NCI-H146 (cell line): Measurements from ENCODE around the gene CACTIN.

Experiments used
- DNase-seq: peaks from one replicate; lab custom pipeline; 2025; lab: John Stamatoyannopoulos, UW

CACTIN gene

GRCh38 chr19:3625996-3626472 lies 556 bp downstream of the CACTIN start:
- DNase-seq: no peak

- DNase-seq: no peak
Observed at GRCh38 chr19:3623716-3624115, 2.9 kb downstream of the CACTIN start.

- DNase-seq: no peak
Observed at GRCh38 chr19:3622224-3622623, 4.4 kb downstream of the CACTIN start.

- no peak for DNase-seq
Observed at GRCh38 chr19:3621689-3622088, 4.9 kb downstream of the CACTIN start.

GRCh38 chr19:3620817-3621547 lies 5.6 kb downstream of the CACTIN start:
- DNase-seq: no peak

- no peak for DNase-seq
Observed at GRCh38 chr19:3620145-3620816, 6.3 kb downstream of the CACTIN start.

- DNase-seq: no peak
Observed at GRCh38 chr19:3619631-3620012, 7.0 kb downstream of the CACTIN start.

- no peak for DNase-seq
Observed at GRCh38 chr19:3618811-3619630, 7.6 kb downstream of the CACTIN start.

- DNase-seq: no peak
Observed at GRCh38 chr19:3618144-3618810, 8.3 kb downstream of the CACTIN start.

- no peak for DNase-seq
Observed at GRCh38 chr19:3617463-3617862, 9.1 kb downstream of the CACTIN start.

GRCh38 chr19:3615524-3616135 lies 11.0 kb downstream of the CACTIN start:
- DNase-seq: no peak

GRCh38 chr19:3614858-3615505 lies 11.6 kb downstream of the CACTIN start:
- DNase-seq: no peak

- no peak for DNase-seq
Observed at GRCh38 chr19:3613818-3614661, 12.6 kb downstream of the CACTIN start.

GRCh38 chr19:3612901-3613741 lies 13.5 kb downstream of the CACTIN start:
- no peak for DNase-seq

- no peak for DNase-seq
Observed at GRCh38 chr19:3612330-3612729, 14.3 kb downstream of the CACTIN start.

GRCh38 chr19:3611841-3612240 lies 14.7 kb downstream of the CACTIN start:
- no peak for DNase-seq

- no peak for DNase-seq
Observed at GRCh38 chr19:3610745-3611717, 15.6 kb downstream of the CACTIN start.
